OCI-LY1 (cell line): ENCODE data around the gene KIRREL3.

Source experiments
- CTCF ChIP-seq: fragments of 200-600 bp; sonication (generic), shearing (Covaris generic); IDR thresholded peaks from 2 replicates; pipeline ENCODE4 v1.5.1; 2017; ENCODE audit warnings: mild to moderate bottlenecking, antibody characterized with exemption, low read length, moderate library complexity, mixed read lengths
- EZH2 ChIP-seq: fragments of 200-600 bp; sonication (generic), shearing (Covaris generic); IDR thresholded peaks from 2 replicates; pipeline ENCODE4 v1.8.0; 2017; ENCODE audit warnings: borderline replicate concordance, mixed run types, mild to moderate bottlenecking, antibody characterized with exemption, low read length, moderate library complexity, mixed read lengths

GRCh38 chr11:126703662-126704061 is 296.9 kb downstream of the KIRREL3 start:
- TF ChIP-seq CTCF (no peak), EZH2 (no peak)
